ENCODE measurements around the gene ARID1B. TPM values are rescaled to one million over a fixed set of nuclear protein-coding genes. Genes with fewer than 3 reads are reported as not detected.

The ARID1B gene
- total RNA-seq, 1 donor from 2014 or later, result 75.4 TPM

GRCh38 chr6:157217894-157218370 lies 440.8 kb downstream of the ARID1B start:
- Histone ChIP-seq H3K9ac (ENCODE audit: low read length) (no peak overlapping the region), H3K79me2 (ENCODE audit: insufficient read depth, low read length) (no peaks in the 10 kb centered on the region), H4K20me1 (ENCODE audit: insufficient read depth, low read length) (no peaks in the 10 kb centered on the region), H2AFZ (ENCODE audit: low read depth, low read length) (no peak overlapping the region), H3K27me3 (ENCODE audit: insufficient read depth, low read length) (no peaks in the 10 kb centered on the region), H3K36me3 (ENCODE audit: insufficient read depth, low read length) (no peaks in the 10 kb centered on the region), H3K4me3 (ENCODE audit: insufficient read depth, low read depth, low read length) (no peak overlapping the region), H3K4me2 (ENCODE audit: low read length) (no peak overlapping the region), H3K27ac (ENCODE audit: low read depth, low read length) (no peak overlapping the region), H3K4me1 (ENCODE audit: insufficient read depth, low read length) (peaks cover 29% of the 10 kb centered on the region), H3K9me3 (ENCODE audit: insufficient read depth, low read depth, low read length) (no peaks in the 10 kb centered on the region)
- no peaks in the 10 kb centered on the region for H3K27me3 Mint-ChIP-seq (ENCODE audit: low read depth, unreplicated experiment)
- peaks cover 20% of the 10 kb centered on the region for H3K4me1 Mint-ChIP-seq (ENCODE audit: low read depth, unreplicated experiment)
- peaks cover 4% of the 10 kb centered on the region for H3K9me3 Mint-ChIP-seq (ENCODE audit: unreplicated experiment)
- no peak overlapping the region for H3K27ac Mint-ChIP-seq (ENCODE audit: unreplicated experiment)
- TF ChIP-seq CTCF (IDR thresholded peaks at IDR 0.05; ENCODE audit: insufficient read depth, low read depth, low read length), result no peak
- TF ChIP-seq EZH2 (IDR thresholded peaks at IDR 0.05; ENCODE audit: insufficient read depth, low read length), result no peak
- FAIRE-seq (no peak), DNase-seq (ENCODE audit: low read depth) (no peak)
- H3K36me3 Mint-ChIP-seq (ENCODE audit: low read depth, unreplicated experiment), result peaks cover 9% of the 10 kb centered on the region
- no peak overlapping the region for H3K4me3 Mint-ChIP-seq (ENCODE audit: unreplicated experiment)

GRCh38 chr6:157218371-157219198 lies 441.4 kb downstream of the ARID1B start:
- no peak overlapping the region for H3K27ac Mint-ChIP-seq (ENCODE audit: unreplicated experiment)
- no peak for DNase-seq (ENCODE audit: low read depth)
- peaks cover 10% of the 10 kb centered on the region for H3K36me3 Mint-ChIP-seq (ENCODE audit: low read depth, unreplicated experiment)

More at GRCh38 chr6:157218371-157219198, 441.4 kb downstream of the ARID1B start:
- Histone ChIP-seq H3K36me3 (ENCODE audit: insufficient read depth, low read length) (no peaks in the 10 kb centered on the region), H3K4me1 (ENCODE audit: insufficient read depth, low read length) (peaks cover 29% of the 10 kb centered on the region), H3K4me3 (ENCODE audit: insufficient read depth, low read depth, low read length) (no peak overlapping the region), H3K4me2 (ENCODE audit: low read length) (peak overlapping the region; percentile 72), H3K9me3 (ENCODE audit: insufficient read depth, low read depth, low read length) (no peaks in the 10 kb centered on the region), H2AFZ (ENCODE audit: low read depth, low read length) (no peak overlapping the region), H4K20me1 (ENCODE audit: insufficient read depth, low read length) (no peaks in the 10 kb centered on the region), H3K27ac (ENCODE audit: low read depth, low read length) (peak overlapping the region; percentile 83), H3K27me3 (ENCODE audit: insufficient read depth, low read length) (no peaks in the 10 kb centered on the region), H3K9ac (ENCODE audit: low read length) (peak overlapping the region; percentile 70), H3K79me2 (ENCODE audit: insufficient read depth, low read length) (no peaks in the 10 kb centered on the region)
- H3K27me3 Mint-ChIP-seq (ENCODE audit: low read depth, unreplicated experiment), result no peaks in the 10 kb centered on the region
- no peak for FAIRE-seq
- no peak for TF ChIP-seq EZH2 (IDR thresholded peaks at IDR 0.05; ENCODE audit: insufficient read depth, low read length)
- no peak for TF ChIP-seq CTCF (IDR thresholded peaks at IDR 0.05; ENCODE audit: insufficient read depth, low read depth, low read length)
- peaks cover 21% of the 10 kb centered on the region for H3K4me1 Mint-ChIP-seq (ENCODE audit: low read depth, unreplicated experiment)
- H3K9me3 Mint-ChIP-seq (ENCODE audit: unreplicated experiment), result peaks cover 4% of the 10 kb centered on the region
- H3K4me3 Mint-ChIP-seq (ENCODE audit: unreplicated experiment), result no peak overlapping the region

Data from astrocyte (in vitro differentiated cells and primary cell).